Stimulated activated CD8-positive, alpha-beta memory T cell treated with anti-CD3 and anti-CD28 coated beads, Interleukin-15, amount 100 ng/mL, for 48 hours (primary cell): ENCODE data around the gene MCF2L2.
"Not testable (repeated sequence)": the region's sequence is repeated elsewhere in the genome, so short reads cannot be mapped to it uniquely, and the experiment has no call there.

Experiments
- DNase-seq, 2 donors: peaks; one replicate each; pipeline ENCODE4 v3.0.0-alpha.2; 2020; ENCODE audit warnings: low read depth in 2 of 2

Gene MCF2L2

DNA sequence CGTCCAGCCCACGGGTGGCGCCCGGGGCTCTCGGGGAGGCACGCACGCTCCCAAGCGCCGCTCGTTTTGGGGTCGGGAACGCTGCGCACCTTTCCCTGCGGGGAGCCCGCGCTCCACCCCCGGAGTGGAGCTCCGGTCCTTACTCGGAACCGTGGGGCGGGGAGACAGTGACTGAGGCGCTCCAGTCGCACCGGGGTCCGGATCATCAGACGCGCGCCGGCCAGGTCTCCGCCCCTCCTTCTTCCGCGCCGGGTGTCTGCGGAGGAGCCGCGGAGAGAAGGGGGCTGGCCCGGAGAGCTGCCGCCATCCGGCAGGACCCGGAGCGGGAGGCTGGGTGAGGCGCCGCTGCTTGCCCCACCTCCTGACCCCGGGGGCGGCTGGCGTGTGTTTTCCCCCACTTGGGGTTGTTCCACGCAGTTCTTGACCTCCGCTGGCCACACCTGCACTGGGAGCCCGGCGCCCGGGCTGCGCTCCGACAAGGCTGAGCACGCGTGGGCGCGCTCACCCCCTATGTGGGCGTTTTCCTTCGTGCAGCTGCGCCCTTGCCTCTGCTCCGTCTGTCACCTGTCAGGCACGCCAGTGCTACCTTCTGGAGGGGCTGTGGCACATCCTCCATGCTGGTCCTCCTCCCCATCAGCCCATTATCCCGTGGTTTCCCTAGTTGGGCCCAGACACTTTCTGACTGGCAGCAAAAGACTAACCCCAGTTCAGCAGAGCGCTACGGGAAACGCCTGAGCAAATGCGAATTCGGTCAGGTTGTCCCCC is at the start of gene MCF2L2:
Gene MCF2L2, minus strand, starts transcription at position 173 of the 765 bp plus-strand sequence. CDS start 642 bp downstream, outside the sequence.
- DNase-seq, result peak; percentile 69 to 73

DNA sequence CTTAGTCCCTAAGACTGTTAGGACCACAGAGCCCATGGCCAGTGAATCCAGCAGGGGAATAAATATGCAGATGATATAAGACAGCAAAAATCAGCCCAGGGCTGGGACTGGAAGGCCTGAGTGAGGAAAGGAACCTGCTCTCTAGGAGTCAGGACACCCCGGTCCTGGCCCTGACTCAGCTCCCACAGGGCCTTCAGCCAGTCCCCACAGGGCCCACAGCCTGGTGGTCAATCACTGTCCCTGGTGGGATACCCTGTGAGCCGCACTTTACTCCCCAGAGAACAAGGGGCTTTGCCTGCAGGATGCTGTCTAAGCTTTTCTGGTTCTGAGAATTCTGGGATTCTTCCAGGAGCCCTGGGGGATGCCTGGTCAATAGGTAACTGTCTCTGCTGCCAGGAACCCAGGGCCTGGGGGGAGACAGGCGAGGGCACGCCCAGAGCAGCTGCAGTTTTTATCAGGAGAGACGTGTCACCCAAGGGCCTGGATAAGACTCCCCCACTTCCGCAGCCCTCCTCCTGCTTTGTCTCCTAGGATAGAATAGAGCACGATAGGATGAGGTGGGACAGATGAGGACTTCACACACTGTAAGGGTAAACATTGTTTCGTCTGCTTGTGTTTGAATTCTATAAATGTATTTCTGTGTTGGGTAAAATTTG is 49.5 kb upstream of the MCF2L2 start:
- no peak for DNase-seq

GRCh38 chr3:183475764-183476162 is 47.3 kb upstream of the MCF2L2 start:
- DNase-seq, result not testable (repeated sequence)

GRCh38 chr3:183475016-183475763 is 46.8 kb upstream of the MCF2L2 start:
- DNase-seq, result no peak

- no peak for DNase-seq
These were observed 45.5 kb upstream of the MCF2L2 start for GRCh38 chr3:183473969-183474368.

GRCh38 chr3:183472155-183472554 is 43.7 kb upstream of the MCF2L2 start:
- DNase-seq, result no peak

DNA sequence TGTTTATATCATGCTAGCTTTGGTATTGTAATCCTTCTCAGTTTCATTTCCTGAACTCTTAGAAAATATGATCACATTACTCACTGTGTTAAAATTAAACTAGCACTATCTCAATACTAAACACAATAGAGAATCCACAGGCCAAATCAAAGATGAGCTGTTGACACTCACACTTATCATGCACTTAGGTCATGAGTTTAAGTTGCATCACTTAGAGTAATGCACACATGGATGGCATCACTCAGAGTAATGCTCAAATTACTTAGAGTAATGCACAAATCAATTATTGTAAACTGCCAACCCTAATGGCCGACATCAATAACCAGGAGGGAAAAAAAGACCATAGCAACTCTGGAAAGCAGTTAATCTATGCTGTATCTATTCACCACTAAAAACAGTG is 40.0 kb upstream of the MCF2L2 start:
- DNase-seq, result no peak

DNA sequence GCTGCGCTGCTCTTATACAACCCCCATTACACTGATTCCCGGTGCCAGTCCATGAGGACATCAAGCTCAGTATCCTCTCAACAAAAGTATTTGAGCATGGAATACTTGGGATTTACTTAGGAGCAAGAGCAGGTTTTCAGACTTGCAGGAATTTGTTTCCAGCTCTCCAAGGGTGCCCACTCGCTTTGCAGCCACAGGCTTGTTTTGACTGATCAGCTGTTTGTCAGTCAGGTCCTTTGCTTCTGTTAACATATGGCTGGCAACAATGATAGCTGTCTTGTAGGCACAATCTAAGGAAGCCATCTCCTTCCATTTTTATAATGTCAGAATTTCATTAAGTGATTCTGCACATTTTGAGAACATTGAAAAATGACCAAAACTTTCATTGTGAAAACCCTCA is 38.2 kb upstream of the MCF2L2 start:
- no peak for DNase-seq

DNA sequence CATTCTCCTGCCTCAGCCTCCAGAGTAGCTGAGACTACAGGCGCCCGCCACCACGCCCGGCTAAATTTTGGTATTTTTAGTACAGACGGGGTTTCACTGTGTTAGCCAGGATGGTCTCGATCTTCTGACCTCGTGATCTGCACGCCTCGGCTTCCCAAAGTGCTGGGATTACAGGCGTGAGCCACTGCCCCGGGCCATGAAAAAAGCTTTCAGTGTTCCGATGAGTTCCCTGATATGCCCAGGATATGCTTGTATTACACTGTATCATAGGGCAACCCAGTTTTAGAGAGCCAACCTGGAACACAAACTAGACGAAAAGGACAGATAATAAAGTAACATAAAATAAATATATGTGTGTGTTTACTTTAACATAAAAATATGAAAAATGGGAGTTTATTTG is 37.3 kb upstream of the MCF2L2 start:
- DNase-seq, result not testable (repeated sequence)

- no peak for DNase-seq
These were observed 36.1 kb upstream of the MCF2L2 start for GRCh38 chr3:183464480-183464879.

DNA sequence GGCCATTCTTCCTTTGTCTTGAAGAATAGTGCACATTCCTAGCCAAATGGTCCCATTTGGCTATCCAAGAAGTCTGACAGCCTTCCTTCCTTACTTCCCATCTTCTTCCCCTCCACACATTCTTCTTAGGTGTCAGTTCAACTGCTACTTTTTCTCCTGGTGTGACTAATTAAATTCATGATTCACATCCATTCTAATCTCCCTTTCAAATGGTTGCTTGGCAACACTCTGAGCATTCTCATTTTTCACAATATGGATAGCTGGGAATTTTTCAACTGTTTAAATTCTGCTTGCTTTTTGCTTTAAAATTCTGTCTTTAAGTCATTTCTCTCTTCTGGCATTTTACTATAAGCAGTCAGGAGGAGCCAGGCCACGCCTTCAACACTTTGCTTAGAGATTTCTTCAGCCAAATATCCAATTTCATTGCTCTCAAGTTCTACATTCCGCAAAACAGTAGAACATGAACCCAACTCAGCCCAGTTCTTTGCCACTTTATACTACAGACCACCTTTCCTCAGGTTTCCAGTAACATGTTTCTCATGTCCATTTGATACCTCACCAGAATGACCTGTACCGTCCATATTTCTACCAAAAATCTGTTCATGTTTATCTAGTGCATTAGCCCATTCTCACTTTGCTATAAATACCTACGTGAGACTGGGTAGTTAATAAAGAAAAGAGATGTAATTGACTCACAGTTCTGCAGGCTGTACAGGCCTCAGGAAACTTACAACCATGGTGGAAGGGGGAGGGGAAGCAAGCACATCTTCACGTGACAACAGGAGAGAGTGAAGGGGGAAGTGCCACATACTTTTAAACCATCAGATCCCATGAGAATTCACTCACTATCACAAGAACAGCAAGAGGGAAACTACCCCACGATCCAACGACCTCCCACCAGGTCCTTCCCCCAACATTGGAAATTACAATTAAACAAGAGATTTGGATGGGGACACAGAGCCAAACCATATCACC is 31.9 kb upstream of the MCF2L2 start:
- DNase-seq, result no peak

DNA sequence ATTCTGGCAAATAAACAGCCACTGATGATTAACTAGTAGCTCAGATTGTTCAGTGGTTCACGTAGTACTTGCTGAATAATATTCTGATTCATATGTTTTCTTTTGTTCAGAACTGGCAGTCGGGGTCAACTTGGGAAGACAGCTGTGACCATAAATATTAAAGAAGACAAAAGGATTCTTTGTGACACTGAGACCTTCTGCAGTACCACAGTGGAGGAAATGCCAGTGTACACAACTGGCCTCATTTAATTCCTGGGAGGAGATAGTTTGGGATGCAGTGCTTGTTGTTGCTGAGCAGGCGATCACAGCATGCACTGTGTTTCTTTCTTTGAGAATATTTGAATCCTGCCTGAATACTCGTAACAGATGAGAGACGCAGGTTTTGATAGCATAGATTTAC is 26.7 kb upstream of the MCF2L2 start:
- DNase-seq, result no peak

GRCh38 chr3:183454064-183454463 is 25.6 kb upstream of the MCF2L2 start:
- DNase-seq, result no peak

DNA sequence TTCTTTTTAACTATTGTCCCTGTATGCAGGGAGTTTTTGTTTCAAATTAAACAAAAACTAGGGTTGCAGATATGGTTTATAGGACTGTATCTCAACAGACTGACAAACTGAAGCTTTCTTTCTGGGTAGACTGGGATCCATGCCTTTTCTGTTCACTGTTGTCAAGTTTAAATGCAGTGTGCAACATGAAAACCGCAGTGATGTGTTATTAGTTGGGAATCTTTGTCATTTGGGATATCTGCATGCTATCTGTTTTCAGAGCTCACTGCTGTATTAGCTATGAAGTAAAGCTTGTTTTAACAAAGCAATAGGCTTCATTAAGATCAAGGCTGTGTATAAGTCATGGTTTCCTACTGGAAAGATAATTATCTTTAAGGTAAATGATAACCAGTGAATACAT is 21.4 kb upstream of the MCF2L2 start:
- no peak for DNase-seq

GRCh38 chr3:183449391-183449790 is 21.0 kb upstream of the MCF2L2 start:
- no peak for DNase-seq

- DNase-seq, result no peak
These were observed 20.1 kb upstream of the MCF2L2 start for GRCh38 chr3:183448369-183449128.

- peak; percentile 69 to 78 for DNase-seq
These were observed 19.0 kb upstream of the MCF2L2 start for GRCh38 chr3:183447206-183448001.

DNA sequence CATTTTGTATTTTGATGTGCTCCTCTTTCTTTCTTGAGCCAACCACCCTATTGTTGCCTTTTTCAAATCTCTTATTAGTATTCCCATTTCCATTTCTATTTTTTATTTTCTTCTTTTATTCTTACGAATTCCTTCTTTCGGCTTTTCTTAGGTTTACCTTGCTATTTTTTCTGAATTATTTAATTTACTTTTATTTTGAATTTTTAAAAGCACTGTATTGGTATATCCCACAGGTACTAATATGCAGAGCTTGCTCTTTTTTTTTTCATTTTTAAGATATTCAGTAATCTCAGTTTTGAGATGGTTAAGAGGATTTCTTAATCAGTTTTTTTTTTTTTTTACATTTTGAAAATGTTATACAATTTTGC is 18.4 kb upstream of the MCF2L2 start:
- DNase-seq, result no peak

DNA sequence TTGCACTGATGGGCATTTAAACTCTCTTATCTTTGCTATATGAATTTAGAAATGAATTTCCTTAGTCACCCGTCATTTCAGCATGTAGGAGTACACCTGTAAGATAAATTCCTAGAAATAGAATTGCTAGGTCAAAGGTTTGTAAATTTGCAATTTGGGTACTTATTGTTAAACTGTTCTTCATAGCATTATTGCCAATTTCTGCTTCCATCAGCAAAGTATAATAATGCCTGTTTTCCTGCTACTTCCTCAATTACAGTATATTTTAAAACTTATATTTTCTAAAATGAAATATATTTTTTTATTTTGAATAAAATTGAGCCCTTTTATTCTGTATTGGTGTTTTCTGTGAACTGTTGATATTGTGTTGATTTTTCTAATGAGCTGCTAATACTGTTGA is 16.3 kb upstream of the MCF2L2 start:
- no peak for DNase-seq
